ENCODE results near the gene STX18. TPM values are rescaled to one million over a fixed set of nuclear protein-coding genes. Genes with fewer than 3 reads are reported as not detected.

The STX18 gene
- total RNA-seq, 1 donor from 2014 or later, result 24.0 TPM

DNA sequence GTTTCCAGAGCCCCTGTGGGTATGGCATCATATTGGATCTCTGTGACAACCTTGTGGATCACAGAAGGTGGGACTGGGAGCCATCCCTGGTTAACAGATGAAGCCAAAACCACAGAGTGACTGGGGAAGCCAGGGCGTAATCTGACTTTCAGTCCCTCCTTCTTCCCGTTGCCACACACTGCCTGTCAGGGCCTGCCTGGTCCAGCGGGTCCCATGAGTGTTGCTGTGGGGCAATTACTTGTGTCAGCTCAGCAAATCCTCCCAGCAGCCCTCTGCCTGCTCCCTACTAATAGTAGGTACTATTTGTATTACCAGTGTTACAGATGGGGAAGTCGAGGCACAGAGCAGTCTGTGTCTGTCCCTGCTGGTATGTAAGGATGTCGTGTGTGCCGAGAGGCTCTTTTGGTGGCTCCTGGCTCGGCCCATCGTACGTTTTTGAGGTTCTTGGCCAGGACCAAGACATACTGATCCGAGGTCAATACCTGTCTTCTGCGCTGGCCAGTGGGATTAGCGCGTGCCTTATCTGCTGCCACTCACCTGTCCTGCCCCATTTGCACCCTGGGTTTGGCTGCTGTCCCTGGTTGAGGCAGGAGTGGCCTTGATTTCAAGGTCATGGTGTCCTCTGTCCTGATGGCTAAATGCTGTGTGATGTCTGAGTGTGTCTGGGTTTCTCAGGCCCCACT is 149.2 kb downstream of the STX18 start:
- Histone ChIP-seq H4K20me1 (ENCODE audit: insufficient read depth, low read length) (no peaks in the 10 kb centered on the region), H3K4me3 (ENCODE audit: insufficient read depth, low read depth, low read length) (no peak overlapping the region), H3K9ac (ENCODE audit: low read length) (no peak overlapping the region), H3K4me2 (ENCODE audit: low read length) (no peak overlapping the region), H2AFZ (ENCODE audit: low read depth, low read length) (no peak overlapping the region), H3K79me2 (ENCODE audit: insufficient read depth, low read length) (no peaks in the 10 kb centered on the region), H3K9me3 (ENCODE audit: insufficient read depth, low read depth, low read length) (no peaks in the 10 kb centered on the region), H3K27me3 (ENCODE audit: insufficient read depth, low read length) (peaks cover 41% of the 10 kb centered on the region), H3K4me1 (ENCODE audit: insufficient read depth, low read length) (peaks cover 4% of the 10 kb centered on the region), H3K27ac (ENCODE audit: low read depth, low read length) (no peak overlapping the region), H3K36me3 (ENCODE audit: insufficient read depth, low read length) (no peaks in the 10 kb centered on the region)
- H3K4me3 Mint-ChIP-seq (ENCODE audit: unreplicated experiment), result no peak overlapping the region
- H3K27ac Mint-ChIP-seq (ENCODE audit: unreplicated experiment), result no peak overlapping the region
- peaks cover 2% of the 10 kb centered on the region for H3K9me3 Mint-ChIP-seq (ENCODE audit: unreplicated experiment)
- FAIRE-seq (no peak), DNase-seq (ENCODE audit: low read depth) (no peak)
- peaks cover 8% of the 10 kb centered on the region for H3K4me1 Mint-ChIP-seq (ENCODE audit: low read depth, unreplicated experiment)
- peaks cover 62% of the 10 kb centered on the region for H3K27me3 Mint-ChIP-seq (ENCODE audit: low read depth, unreplicated experiment)
- H3K36me3 Mint-ChIP-seq (ENCODE audit: low read depth, unreplicated experiment), result peaks cover 2% of the 10 kb centered on the region
- TF ChIP-seq, protein P1, sequence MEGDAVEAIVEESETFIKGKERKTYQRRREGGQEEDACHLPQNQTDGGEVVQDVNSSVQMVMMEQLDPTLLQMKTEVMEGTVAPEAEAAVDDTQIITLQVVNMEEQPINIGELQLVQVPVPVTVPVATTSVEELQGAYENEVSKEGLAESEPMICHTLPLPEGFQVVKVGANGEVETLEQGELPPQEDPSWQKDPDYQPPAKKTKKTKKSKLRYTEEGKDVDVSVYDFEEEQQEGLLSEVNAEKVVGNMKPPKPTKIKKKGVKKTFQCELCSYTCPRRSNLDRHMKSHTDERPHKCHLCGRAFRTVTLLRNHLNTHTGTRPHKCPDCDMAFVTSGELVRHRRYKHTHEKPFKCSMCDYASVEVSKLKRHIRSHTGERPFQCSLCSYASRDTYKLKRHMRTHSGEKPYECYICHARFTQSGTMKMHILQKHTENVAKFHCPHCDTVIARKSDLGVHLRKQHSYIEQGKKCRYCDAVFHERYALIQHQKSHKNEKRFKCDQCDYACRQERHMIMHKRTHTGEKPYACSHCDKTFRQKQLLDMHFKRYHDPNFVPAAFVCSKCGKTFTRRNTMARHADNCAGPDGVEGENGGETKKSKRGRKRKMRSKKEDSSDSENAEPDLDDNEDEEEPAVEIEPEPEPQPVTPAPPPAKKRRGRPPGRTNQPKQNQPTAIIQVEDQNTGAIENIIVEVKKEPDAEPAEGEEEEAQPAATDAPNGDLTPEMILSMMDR (IDR thresholded peaks at IDR 0.05; ENCODE audit: insufficient read depth, low read depth, low read length), result no peak
- TF ChIP-seq EZH2 (IDR thresholded peaks at IDR 0.05; ENCODE audit: insufficient read depth, low read length), result no peak

DNA sequence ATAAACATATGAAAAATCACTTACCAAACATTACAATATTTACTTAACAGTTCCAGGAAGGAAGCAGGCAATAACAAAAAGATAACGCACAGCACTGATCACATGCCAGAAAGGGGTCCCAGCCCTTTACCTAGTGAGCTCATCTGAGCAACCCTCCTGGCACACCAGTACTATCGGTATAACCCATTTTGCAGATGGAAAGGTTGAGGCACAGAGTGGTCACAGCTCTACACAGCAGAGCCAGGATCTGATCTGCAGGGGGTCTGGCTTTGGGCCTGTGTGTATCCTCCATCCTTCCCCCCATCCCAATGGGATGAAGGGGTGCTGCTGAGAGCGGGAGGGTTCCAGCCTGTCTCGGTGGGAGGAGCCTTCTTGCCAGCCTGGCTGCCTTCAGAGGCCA is 150.0 kb downstream of the STX18 start:
- DNase-seq (ENCODE audit: low read depth) (no peak), FAIRE-seq (no peak)
- H3K9ac ChIP-seq (ENCODE audit: low read length), result no peak overlapping the region
- H3K27me3 ChIP-seq (ENCODE audit: insufficient read depth, low read length), result peaks cover 41% of the 10 kb centered on the region
- no peak overlapping the region for H2AFZ ChIP-seq (ENCODE audit: low read depth, low read length)
- TF ChIP-seq, protein P1 (IDR thresholded peaks at IDR 0.05; ENCODE audit: insufficient read depth, low read depth, low read length), result no peak
- no peak for TF ChIP-seq EZH2 (IDR thresholded peaks at IDR 0.05; ENCODE audit: insufficient read depth, low read length)
- Mint-ChIP-seq H3K4me1 (ENCODE audit: low read depth, unreplicated experiment) (peaks cover 6% of the 10 kb centered on the region), H3K36me3 (ENCODE audit: low read depth, unreplicated experiment) (peaks cover 2% of the 10 kb centered on the region), H3K27ac (ENCODE audit: unreplicated experiment) (no peak overlapping the region), H3K4me3 (ENCODE audit: unreplicated experiment) (no peak overlapping the region), H3K27me3 (ENCODE audit: low read depth, unreplicated experiment) (peaks cover 62% of the 10 kb centered on the region), H3K9me3 (ENCODE audit: unreplicated experiment) (peaks cover 2% of the 10 kb centered on the region)
- no peak overlapping the region for H3K4me2 ChIP-seq (ENCODE audit: low read length)
- H3K4me1 ChIP-seq (ENCODE audit: insufficient read depth, low read length), result peaks cover 4% of the 10 kb centered on the region
- no peaks in the 10 kb centered on the region for H3K9me3 ChIP-seq (ENCODE audit: insufficient read depth, low read depth, low read length)
- no peaks in the 10 kb centered on the region for H3K79me2 ChIP-seq (ENCODE audit: insufficient read depth, low read length)
- H3K27ac ChIP-seq (ENCODE audit: low read depth, low read length), result no peak overlapping the region
- no peaks in the 10 kb centered on the region for H4K20me1 ChIP-seq (ENCODE audit: insufficient read depth, low read length)
- no peaks in the 10 kb centered on the region for H3K36me3 ChIP-seq (ENCODE audit: insufficient read depth, low read length)
- no peak overlapping the region for H3K4me3 ChIP-seq (ENCODE audit: insufficient read depth, low read depth, low read length)

DNA sequence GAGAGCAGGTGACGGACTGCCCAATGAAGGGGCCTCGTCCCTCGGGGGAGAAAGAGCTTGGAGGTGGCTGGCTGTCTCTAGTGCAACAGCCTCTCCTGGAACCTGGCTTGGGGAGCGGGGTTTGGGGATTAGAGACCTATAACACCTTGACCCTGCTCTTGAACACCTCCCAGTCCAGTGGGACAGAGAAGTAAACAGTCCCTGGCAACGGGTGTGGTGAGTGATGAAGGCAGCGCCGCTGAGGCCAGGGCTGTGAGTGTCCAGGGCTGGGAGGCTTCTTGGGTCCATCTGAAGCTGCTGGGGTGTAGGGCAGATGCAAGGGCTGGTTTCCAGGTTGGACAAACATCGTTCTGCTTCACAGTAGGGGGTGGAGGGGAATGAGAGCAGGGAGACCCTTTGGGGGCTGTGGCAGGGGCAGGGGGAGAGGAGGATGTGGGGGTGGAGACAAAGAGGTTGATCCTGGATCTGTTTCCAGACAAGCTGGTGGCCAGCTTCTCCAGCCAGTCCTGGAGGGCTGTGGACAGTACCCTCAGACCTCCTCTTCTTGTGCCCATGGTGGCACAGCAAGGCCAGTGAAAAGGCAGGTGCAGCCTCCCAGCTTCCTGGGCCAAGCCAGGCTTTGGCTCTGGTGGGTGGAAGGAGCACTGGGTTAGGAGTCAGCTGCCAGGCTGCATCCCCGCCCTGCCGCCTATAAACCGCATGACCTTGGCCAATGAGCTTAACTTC is 151.2 kb downstream of the STX18 start:
- no peaks in the 10 kb centered on the region for H3K79me2 ChIP-seq (ENCODE audit: insufficient read depth, low read length)
- Mint-ChIP-seq H3K27me3 (ENCODE audit: low read depth, unreplicated experiment) (peaks cover 66% of the 10 kb centered on the region), H3K4me3 (ENCODE audit: unreplicated experiment) (no peak overlapping the region), H3K36me3 (ENCODE audit: low read depth, unreplicated experiment) (peaks cover 2% of the 10 kb centered on the region), H3K27ac (ENCODE audit: unreplicated experiment) (no peak overlapping the region), H3K4me1 (ENCODE audit: low read depth, unreplicated experiment) (peaks cover 2% of the 10 kb centered on the region), H3K9me3 (ENCODE audit: unreplicated experiment) (peaks cover 2% of the 10 kb centered on the region)
- H3K4me3 ChIP-seq (ENCODE audit: insufficient read depth, low read depth, low read length), result no peak overlapping the region
- TF ChIP-seq, protein P1 (IDR thresholded peaks at IDR 0.05; ENCODE audit: insufficient read depth, low read depth, low read length), result no peak
- no peak for TF ChIP-seq EZH2 (IDR thresholded peaks at IDR 0.05; ENCODE audit: insufficient read depth, low read length)
- no peak overlapping the region for H3K4me2 ChIP-seq (ENCODE audit: low read length)
- peaks cover 7% of the 10 kb centered on the region for H3K4me1 ChIP-seq (ENCODE audit: insufficient read depth, low read length)
- H2AFZ ChIP-seq (ENCODE audit: low read depth, low read length), result no peak overlapping the region
- H4K20me1 ChIP-seq (ENCODE audit: insufficient read depth, low read length), result no peaks in the 10 kb centered on the region
- FAIRE-seq (no peak), DNase-seq (ENCODE audit: low read depth) (no peak)
- H3K9ac ChIP-seq (ENCODE audit: low read length), result no peak overlapping the region
- peaks cover 40% of the 10 kb centered on the region for H3K27me3 ChIP-seq (ENCODE audit: insufficient read depth, low read length)
- no peaks in the 10 kb centered on the region for H3K9me3 ChIP-seq (ENCODE audit: insufficient read depth, low read depth, low read length)
- H3K36me3 ChIP-seq (ENCODE audit: insufficient read depth, low read length), result no peaks in the 10 kb centered on the region
- H3K27ac ChIP-seq (ENCODE audit: low read depth, low read length), result no peak overlapping the region

All from astrocyte (in vitro differentiated cells and primary cell).